ENCODE measurements around the gene RGS7.
"Not testable (repeated sequence)": the region's sequence is repeated elsewhere in the genome, so short reads cannot be mapped to it uniquely, and the experiment has no call there.

The RGS7 gene

GRCh38 chr1:241331328-241332036, 25.5 kb downstream of the RGS7 start:
- no peak for DNase-seq (ENCODE audit: low read depth)

- DNase-seq (ENCODE audit: low read depth): no peak
Observed at GRCh38 chr1:241330619-241331327, 26.2 kb downstream of the RGS7 start.

GRCh38 chr1:241325456-241325855, 31.5 kb downstream of the RGS7 start:
- DNase-seq (ENCODE audit: low read depth): no peak

GRCh38 chr1:241323514-241324195, 33.4 kb downstream of the RGS7 start:
- DNase-seq (ENCODE audit: low read depth): no peak

- no peak for DNase-seq (ENCODE audit: low read depth)
Observed at GRCh38 chr1:241317676-241318075, 39.3 kb downstream of the RGS7 start.

GRCh38 chr1:241316372-241316771, 40.6 kb downstream of the RGS7 start:
- DNase-seq (ENCODE audit: low read depth): no peak

GRCh38 chr1:241311056-241311746, 45.8 kb downstream of the RGS7 start:
- no peak for DNase-seq (ENCODE audit: low read depth)

GRCh38 chr1:241310451-241310850, 46.6 kb downstream of the RGS7 start:
- peak; percentile 86 for DNase-seq (ENCODE audit: low read depth)

GRCh38 chr1:241309651-241310050, 47.4 kb downstream of the RGS7 start:
- no peak for DNase-seq (ENCODE audit: low read depth)

- DNase-seq (ENCODE audit: low read depth): no peak
Observed at GRCh38 chr1:241308471-241308870, 48.5 kb downstream of the RGS7 start.

GRCh38 chr1:241308011-241308410, 49.0 kb downstream of the RGS7 start:
- DNase-seq (ENCODE audit: low read depth): no peak

- no peak for DNase-seq (ENCODE audit: low read depth)
Observed at GRCh38 chr1:241306125-241306790, 50.7 kb downstream of the RGS7 start.

- not testable (repeated sequence) for DNase-seq (ENCODE audit: low read depth)
Observed at GRCh38 chr1:241302024-241302423, 55.0 kb downstream of the RGS7 start.

GRCh38 chr1:241299347-241299746, 57.7 kb downstream of the RGS7 start:
- DNase-seq (ENCODE audit: low read depth): no peak

- no peak for DNase-seq (ENCODE audit: low read depth)
Observed at GRCh38 chr1:241292973-241293372, 64.0 kb downstream of the RGS7 start.

- DNase-seq (ENCODE audit: low read depth): not testable (repeated sequence)
Observed at GRCh38 chr1:241291548-241291947, 65.5 kb downstream of the RGS7 start.

GRCh38 chr1:241286486-241286885, 70.5 kb downstream of the RGS7 start:
- DNase-seq (ENCODE audit: low read depth): no peak

GRCh38 chr1:241276391-241276790, 80.6 kb downstream of the RGS7 start:
- no peak for DNase-seq (ENCODE audit: low read depth)

- DNase-seq (ENCODE audit: low read depth): peak; percentile 25
Observed at GRCh38 chr1:241275981-241276380, 81.0 kb downstream of the RGS7 start.

GRCh38 chr1:241275226-241275625, 81.8 kb downstream of the RGS7 start:
- no peak for DNase-seq (ENCODE audit: low read depth)

GRCh38 chr1:241274693-241275092, 82.3 kb downstream of the RGS7 start:
- DNase-seq (ENCODE audit: low read depth): no peak

- no peak for DNase-seq (ENCODE audit: low read depth)
Observed at GRCh38 chr1:241272828-241273227, 84.2 kb downstream of the RGS7 start.

All from HS-5 (cell line).